ENCODE results near the gene EPB41.

Gene EPB41

DNA sequence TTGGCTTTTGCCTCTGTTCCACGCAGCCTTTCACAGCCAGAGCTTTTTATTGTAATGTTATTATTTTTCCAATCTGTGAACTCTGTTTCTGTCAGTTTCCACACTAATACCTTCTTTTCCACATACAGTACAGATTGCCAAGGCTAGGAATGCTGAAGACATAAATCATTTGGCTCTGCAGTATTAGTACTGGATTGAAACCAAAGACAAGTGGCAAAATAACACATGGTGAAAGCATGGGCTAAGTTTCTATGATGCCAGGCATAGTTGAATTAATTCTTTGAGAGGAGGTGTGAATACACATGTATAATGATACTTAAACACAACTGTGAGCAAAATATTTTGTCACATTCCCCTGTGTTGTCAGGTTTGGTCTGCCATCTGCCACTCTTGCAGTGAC, 135.8 kb downstream of the EPB41 start:
- no peak for DNase-seq (ENCODE audit: low spot score)
- in situ Hi-C loops (cut with MboI; ENCODE audit: low sequenced_read_pairs, unreplicated experiment) = no loop called here
- TF ChIP-seq, protein P1, sequence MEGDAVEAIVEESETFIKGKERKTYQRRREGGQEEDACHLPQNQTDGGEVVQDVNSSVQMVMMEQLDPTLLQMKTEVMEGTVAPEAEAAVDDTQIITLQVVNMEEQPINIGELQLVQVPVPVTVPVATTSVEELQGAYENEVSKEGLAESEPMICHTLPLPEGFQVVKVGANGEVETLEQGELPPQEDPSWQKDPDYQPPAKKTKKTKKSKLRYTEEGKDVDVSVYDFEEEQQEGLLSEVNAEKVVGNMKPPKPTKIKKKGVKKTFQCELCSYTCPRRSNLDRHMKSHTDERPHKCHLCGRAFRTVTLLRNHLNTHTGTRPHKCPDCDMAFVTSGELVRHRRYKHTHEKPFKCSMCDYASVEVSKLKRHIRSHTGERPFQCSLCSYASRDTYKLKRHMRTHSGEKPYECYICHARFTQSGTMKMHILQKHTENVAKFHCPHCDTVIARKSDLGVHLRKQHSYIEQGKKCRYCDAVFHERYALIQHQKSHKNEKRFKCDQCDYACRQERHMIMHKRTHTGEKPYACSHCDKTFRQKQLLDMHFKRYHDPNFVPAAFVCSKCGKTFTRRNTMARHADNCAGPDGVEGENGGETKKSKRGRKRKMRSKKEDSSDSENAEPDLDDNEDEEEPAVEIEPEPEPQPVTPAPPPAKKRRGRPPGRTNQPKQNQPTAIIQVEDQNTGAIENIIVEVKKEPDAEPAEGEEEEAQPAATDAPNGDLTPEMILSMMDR (IDR thresholded peaks at IDR 0.05; ENCODE audit: borderline replicate concordance, control extremely low read depth, extremely low read depth, insufficient read depth, missing control alignments) = no peak

DNA sequence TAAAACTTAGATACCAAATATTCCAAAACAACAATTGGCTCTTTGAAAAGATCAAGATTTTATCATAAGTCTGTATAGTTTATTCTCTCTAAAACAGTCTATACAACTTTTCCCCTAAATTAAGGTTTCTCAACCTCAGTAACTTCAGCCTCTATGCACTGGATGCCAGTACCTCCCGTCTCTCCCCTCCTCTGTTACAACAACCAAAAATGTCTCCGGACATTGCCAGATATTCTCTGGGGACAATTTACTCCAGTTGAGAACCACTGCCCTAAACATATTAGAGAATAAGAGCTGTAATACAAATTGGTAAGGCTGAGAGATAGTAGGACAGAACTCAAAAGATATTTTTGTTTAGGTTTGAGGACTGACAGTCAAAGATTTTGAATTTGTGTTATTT, 137.7 kb downstream of the EPB41 start:
- TF ChIP-seq, protein P1 (IDR thresholded peaks at IDR 0.05; ENCODE audit: borderline replicate concordance, control extremely low read depth, extremely low read depth, insufficient read depth, missing control alignments) = no peak
- in situ Hi-C loops (cut with MboI; ENCODE audit: low sequenced_read_pairs, unreplicated experiment) = no loop called here
- no peak for DNase-seq (ENCODE audit: low spot score)

DNA sequence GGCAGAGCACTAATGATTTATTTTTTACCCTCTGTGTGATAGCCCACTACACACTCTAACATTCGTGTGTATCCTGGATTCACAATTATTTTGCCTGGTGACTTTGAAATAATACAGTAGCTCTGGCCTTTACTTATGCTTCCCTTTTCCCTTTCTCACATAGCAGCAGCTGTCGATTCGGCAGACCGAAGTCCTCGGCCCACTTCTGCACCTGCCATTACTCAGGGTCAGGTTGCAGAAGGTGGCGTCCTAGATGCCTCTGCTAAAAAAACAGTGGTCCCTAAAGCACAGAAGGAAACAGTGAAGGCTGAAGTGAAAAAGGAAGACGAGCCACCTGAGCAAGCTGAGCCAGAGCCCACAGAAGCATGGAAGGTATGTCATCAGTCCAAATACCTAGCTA, 138.6 kb downstream of the EPB41 start:
- TF ChIP-seq, protein P1 (IDR thresholded peaks at IDR 0.05; ENCODE audit: borderline replicate concordance, control extremely low read depth, extremely low read depth, insufficient read depth, missing control alignments) = no peak
- no peak for DNase-seq (ENCODE audit: low spot score)
- in situ Hi-C loops (cut with MboI; ENCODE audit: low sequenced_read_pairs, unreplicated experiment) = no loop called here

DNA sequence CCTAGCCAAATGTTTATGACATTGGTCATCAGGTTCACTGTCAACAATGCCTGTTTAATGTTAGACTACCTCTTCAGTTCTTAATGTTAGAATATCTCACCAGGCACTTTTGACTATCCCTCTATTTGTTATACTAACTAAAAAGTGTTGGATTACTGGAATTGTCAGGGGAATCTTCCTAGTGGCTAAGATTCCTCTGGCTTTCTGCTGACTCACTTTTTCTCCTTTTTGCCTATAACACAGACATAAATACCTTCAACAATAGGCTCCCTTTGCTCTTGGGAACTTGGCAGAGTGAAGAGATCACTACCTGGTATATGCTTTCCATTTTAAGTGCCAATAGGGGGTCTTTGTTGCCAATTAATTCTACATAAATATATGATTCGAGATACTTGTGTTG, 140.8 kb downstream of the EPB41 start:
- DNase-seq (ENCODE audit: low spot score) = no peak
- in situ Hi-C loops (cut with MboI; ENCODE audit: low sequenced_read_pairs, unreplicated experiment) = no loop called here
- TF ChIP-seq, protein P1 (IDR thresholded peaks at IDR 0.05; ENCODE audit: borderline replicate concordance, control extremely low read depth, extremely low read depth, insufficient read depth, missing control alignments) = no peak

DNA sequence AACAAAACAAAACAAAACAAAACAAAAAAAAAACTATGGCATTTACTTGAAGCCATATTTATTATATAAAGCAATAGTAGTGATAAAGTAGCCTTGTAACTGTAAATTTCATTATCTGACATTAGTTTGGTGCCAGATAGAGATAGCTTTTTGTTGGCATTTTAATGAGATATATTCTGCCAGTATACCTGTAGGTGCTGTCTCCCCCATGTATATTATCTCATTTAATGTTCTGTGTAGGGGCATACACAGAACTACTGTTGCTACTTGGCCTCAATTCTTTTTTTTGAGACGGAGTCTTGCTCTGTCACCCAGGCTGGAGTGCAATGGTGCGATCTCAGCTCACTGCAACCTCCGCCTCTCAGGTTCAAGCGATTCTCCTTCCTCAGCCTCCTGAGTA, 141.9 kb downstream of the EPB41 start:
- DNase-seq (ENCODE audit: low spot score) = no peak
- TF ChIP-seq, protein P1 (IDR thresholded peaks at IDR 0.05; ENCODE audit: borderline replicate concordance, control extremely low read depth, extremely low read depth, insufficient read depth, missing control alignments) = no peak
- in situ Hi-C loops (cut with MboI; ENCODE audit: low sequenced_read_pairs, unreplicated experiment) = no loop called here

DNA sequence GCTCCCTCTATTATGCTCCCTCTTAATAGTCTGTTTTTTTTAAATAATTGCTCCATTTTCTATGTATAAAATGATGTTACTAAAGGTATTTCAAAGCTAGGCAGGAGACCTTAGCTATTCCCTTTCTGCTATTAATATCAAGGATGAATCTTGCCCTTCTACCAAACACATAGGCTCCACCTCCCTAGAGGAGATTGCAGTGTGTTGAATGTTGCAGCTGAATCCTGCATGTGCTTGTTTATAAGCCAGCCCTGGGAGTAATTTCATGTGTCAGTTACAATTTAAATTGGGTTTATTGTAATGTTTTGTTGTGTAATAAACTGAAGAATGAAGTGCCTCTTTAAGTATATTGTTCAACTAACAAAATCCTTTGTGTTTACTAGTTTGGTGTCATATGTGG, 143.3 kb downstream of the EPB41 start:
- no peak for DNase-seq (ENCODE audit: low spot score)
- TF ChIP-seq, protein P1 (IDR thresholded peaks at IDR 0.05; ENCODE audit: borderline replicate concordance, control extremely low read depth, extremely low read depth, insufficient read depth, missing control alignments) = no peak
- in situ Hi-C loops (cut with MboI; ENCODE audit: low sequenced_read_pairs, unreplicated experiment) = no loop called here

All from GM13976 (cell line).